Activated CD4-positive, alpha-beta T cell treated with anti-CD3 and anti-CD28 coated beads, Interleukin-2, amount 50 U/mL, for 48 hours (primary cell): ENCODE measurements around the gene MKNK2.

Experiments
- DNase-seq, 2 experiments: peaks; one replicate each; pipeline ENCODE4 v3.0.0-alpha.2; 2020

The MKNK2 gene

GRCh38 chr19:2026770-2027169 lies 24.3 kb downstream of the MKNK2 start:
- no peak for DNase-seq

- DNase-seq: no peak
These were observed 28.8 kb downstream of the MKNK2 start for GRCh38 chr19:2022289-2022688.

- no peak for DNase-seq
These were observed 29.4 kb downstream of the MKNK2 start for GRCh38 chr19:2021453-2022140.

- no peak for DNase-seq
These were observed 32.3 kb downstream of the MKNK2 start for GRCh38 chr19:2018752-2019151.

GRCh38 chr19:2016041-2016807 lies 34.8 kb downstream of the MKNK2 start:
- DNase-seq: peak; percentile 66 to 77

GRCh38 chr19:2015608-2015950 lies 35.5 kb downstream of the MKNK2 start, which contains the start of gene BTBD2:
Gene BTBD2, minus strand, starts transcription at chr19:2015714. Its CDS starts 11 bp downstream, at chr19:2015703.
- peak; percentile 62 to 66 for DNase-seq

GRCh38 chr19:2014731-2015607 lies 36.1 kb downstream of the MKNK2 start:
- DNase-seq: peak in 1 of 2 experiments; percentile 19

GRCh38 chr19:2014131-2014571 lies 36.9 kb downstream of the MKNK2 start:
- no peak for DNase-seq

GRCh38 chr19:2013683-2013961 lies 37.4 kb downstream of the MKNK2 start:
- DNase-seq: no peak

- no peak for DNase-seq
These were observed 37.9 kb downstream of the MKNK2 start for GRCh38 chr19:2012941-2013682.

GRCh38 chr19:2011169-2011568 lies 39.9 kb downstream of the MKNK2 start:
- no peak for DNase-seq

- no peak for DNase-seq
These were observed 40.8 kb downstream of the MKNK2 start for GRCh38 chr19:2010135-2010668.

GRCh38 chr19:2003874-2004273 lies 47.2 kb downstream of the MKNK2 start:
- no peak for DNase-seq

GRCh38 chr19:1999856-2000515 lies 51.1 kb downstream of the MKNK2 start:
- DNase-seq: no peak

GRCh38 chr19:1998712-1999708 lies 52.0 kb downstream of the MKNK2 start:
- no peak for DNase-seq

GRCh38 chr19:1997353-1998233 lies 53.5 kb downstream of the MKNK2 start:
- DNase-seq: no peak

- peak; percentile 29 to 39 for DNase-seq
These were observed 58.2 kb downstream of the MKNK2 start for GRCh38 chr19:1992759-1993260.

- no peak for DNase-seq
These were observed 59.8 kb downstream of the MKNK2 start for GRCh38 chr19:1991018-1991913.
